GM18520 (cell line): Measurements from ENCODE around the gene ACTL7B.
"Not testable (repeated sequence)": the region's sequence is repeated elsewhere in the genome, so short reads cannot be mapped to it uniquely, and the experiment has no call there.

Source experiments
- ATAC-seq: cut with Tn5 transposase; IDR thresholded peaks from one replicate; pipeline ENCODE4 v1.9.1; 2021; ENCODE audit not compliant: unreplicated experiment

ACTL7B gene

GRCh38 chr9:108845947-108846346 is 9.8 kb downstream of the ACTL7B start:
- ATAC-seq: no peak

GRCh38 chr9:108845507-108845906 is 10.3 kb downstream of the ACTL7B start:
- no peak for ATAC-seq

DNA sequence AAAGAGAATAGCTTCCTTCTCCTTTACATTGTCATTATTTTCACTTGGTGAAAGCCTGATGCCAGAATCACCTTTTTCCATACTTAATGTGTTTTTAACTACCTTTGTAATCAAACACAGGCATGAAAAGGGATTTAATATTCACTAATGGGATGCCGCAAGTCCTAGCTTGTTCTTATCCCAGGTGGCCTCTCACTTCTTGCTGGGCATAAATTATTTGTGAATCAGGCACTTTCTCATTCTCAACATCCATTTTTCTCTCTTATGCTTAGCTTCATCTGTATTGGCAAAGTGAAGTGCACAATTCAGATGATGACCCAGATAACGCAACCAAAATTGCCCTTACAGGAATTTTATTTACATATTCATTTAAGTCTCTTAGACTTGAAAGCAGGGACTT is 10.9 kb downstream of the ACTL7B start:
- no peak for ATAC-seq

GRCh38 chr9:108844391-108844790 is 11.4 kb downstream of the ACTL7B start:
- no peak for ATAC-seq

GRCh38 chr9:108842610-108843295 is 13.0 kb downstream of the ACTL7B start:
- no peak for ATAC-seq

DNA sequence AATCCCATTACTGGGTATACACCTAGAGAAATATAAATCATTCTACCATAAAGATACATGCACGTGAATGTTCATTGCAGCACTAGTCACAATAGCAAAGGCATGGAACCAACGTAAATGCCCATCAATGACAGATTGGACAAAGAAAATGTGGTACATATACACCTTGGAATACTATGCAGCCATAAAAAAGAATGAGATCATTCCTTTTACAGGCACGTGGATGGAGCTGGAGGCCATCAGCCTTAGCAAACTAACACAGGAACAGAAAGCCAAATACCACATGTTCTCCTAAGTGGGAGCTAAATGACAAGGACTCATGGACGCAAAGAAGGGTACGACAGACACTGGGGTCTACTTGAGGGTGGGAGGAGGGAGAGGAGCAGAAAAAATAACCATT is 16.2 kb downstream of the ACTL7B start:
- not testable (repeated sequence) for ATAC-seq

DNA sequence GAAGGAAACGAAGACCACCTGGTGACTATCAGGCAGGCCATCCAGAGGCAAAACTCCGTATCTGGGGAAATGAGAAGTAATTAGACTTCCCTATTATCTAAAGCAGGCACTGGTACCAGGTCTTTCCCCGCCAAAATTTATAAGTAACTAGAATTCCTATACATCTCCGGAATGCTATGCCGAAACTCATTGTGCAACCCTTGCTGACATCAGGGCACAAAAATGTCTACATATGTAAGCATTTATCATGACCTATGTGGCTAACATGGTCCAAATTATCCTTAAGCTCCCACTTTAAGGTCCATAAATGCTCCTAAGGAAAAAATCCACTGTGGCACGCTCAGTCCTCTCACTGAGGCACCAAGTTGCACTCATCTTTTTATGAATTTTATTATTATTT is 17.8 kb downstream of the ACTL7B start:
- no peak for ATAC-seq

GRCh38 chr9:108837530-108837929 is 18.3 kb downstream of the ACTL7B start:
- no peak for ATAC-seq

- ATAC-seq: no peak
These were observed 19.0 kb downstream of the ACTL7B start for GRCh38 chr9:108836781-108837180.

DNA sequence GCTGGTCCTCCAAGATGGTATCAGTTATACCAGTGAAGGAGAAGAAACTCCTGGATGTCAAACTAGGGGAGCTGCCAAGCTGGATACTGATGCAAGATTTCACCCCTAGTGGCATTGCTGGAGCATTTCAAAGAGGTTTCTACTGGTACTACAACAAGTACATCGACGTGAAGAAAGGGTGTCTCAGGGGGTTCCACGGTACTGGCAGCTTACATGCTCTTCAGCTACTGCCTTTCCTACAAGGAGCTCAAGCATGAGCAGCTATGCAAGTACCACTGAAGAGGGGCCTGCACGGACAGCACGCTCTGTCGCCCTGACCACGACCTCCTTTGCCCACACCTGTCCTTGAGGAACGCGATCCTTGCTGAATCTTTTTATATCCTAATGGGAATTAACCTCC is 19.5 kb downstream of the ACTL7B start:
- ATAC-seq: no peak

- ATAC-seq: no peak
These were observed 20.0 kb downstream of the ACTL7B start for GRCh38 chr9:108835831-108836230.

- no peak for ATAC-seq
These were observed 20.7 kb downstream of the ACTL7B start for GRCh38 chr9:108834959-108835665.

- ATAC-seq: no peak
These were observed 23.6 kb downstream of the ACTL7B start for GRCh38 chr9:108832179-108832500.

DNA sequence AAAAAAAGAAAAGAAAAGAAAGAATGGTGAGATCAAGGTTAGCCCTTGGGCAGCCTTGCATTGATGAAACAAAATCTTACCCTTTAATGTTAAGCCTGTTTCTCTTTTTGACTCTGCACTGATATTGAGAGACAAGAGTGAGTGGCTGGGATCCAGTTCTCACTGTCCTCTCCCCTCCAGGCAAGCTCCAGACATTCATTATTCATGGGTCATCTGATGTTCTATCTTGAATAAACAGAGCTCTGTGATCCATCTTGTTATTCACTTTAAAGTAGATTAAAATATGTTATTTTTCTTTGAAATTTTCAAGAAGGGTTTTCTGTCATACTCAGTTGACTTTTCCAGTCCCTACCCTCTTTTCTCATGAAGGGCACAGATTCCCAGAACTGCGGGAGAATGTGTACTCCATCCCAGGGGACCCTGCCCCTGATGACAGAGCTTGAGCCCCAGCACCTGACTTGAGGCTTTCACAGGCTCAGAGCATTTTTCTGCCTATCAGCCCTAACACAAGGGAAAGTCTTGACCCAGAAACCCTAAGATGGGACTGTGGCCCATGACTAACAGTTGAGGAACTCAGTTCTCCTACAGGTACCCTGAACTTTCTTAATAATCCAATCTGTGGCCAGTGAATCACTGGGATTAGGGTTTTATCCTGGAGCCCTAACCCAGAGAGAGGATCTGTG is 24.1 kb downstream of the ACTL7B start:
- no peak for ATAC-seq

DNA sequence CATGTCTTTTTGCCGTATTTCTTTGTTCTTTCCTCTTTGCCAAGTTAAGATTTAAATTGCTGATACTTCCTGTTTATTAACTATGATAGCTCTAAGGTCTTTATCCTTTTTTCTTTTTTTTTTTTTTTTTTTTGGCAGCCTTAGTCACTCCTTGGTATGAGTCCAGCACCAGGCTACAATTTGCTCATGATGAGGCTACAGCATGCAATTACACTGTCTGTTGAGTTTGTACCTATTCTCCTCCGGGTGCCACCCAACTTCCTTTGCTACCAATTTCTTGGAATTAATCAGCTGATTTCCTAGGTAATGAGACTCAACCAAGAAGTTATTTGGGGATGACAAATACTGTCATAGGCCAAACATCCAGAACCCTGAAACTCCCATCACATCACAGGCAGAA is 25.5 kb downstream of the ACTL7B start:
- no peak for ATAC-seq

- no peak for ATAC-seq
These were observed 32.0 kb downstream of the ACTL7B start for GRCh38 chr9:108823829-108824228.

- no peak for ATAC-seq
These were observed 39.7 kb downstream of the ACTL7B start for GRCh38 chr9:108816037-108816436.

- no peak for ATAC-seq
These were observed 40.6 kb downstream of the ACTL7B start for GRCh38 chr9:108815156-108815555.

- ATAC-seq: no peak
These were observed 41.7 kb downstream of the ACTL7B start for GRCh38 chr9:108813951-108814601.

DNA sequence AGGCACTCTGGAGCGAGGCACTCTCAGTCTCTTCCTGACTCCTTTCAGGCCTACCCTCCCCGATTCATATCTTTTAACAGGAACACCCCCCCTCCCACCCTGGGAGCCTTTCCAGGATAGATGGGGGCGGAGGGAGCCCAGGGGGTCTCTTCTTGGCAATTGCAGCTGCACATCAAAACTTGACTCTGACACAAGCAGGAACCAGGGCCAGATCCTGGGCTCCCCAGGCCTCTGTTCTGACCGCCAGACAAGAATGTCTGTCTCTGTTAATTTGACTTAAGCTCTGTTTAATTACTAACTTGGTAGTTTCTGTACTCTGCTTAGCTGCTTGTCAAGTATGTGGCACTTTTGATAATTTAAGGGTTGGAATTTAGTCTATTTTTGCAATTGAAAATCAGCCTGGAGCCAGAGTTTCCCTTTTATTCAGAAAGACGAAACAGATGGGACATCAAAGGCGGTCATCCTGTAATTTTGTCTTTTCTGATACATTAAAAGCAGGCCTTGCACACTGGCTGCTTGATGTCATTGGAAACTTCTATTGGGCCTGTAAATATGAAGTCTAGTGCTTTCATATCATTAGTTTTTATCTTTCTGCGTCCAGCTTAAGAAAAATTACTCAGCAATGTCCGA is 43.3 kb downstream of the ACTL7B start:
- no peak for ATAC-seq

GRCh38 chr9:108811944-108812343 is 43.8 kb downstream of the ACTL7B start:
- ATAC-seq: no peak
